Esophagus (tissue), 2 donors: ENCODE results near the gene GOSR1. TPM values are rescaled to one million over a fixed set of nuclear protein-coding genes. Genes with fewer than 3 reads are reported as not detected.
A peak's percentile ranks its signal among the peaks of the same experiment; 100 is the strongest.
"Not testable (repeated sequence)": the region's sequence is repeated elsewhere in the genome, so short reads cannot be mapped to it uniquely, and the experiment has no call there.

Source experiments
- H3K27ac ChIP-seq, 2 donors: one replicate each; pipeline ENCODE4 v1.5.1; 2013; ENCODE audit warnings: low read depth in 2 of 2, mild to moderate bottlenecking in 2 of 2, inconsistent platforms in 1 of 2, low read length in 1 of 2, moderate library complexity in 1 of 2
- H3K27me3 ChIP-seq, 2 donors: one replicate each; pipeline ENCODE4 v1.6.1; 2013; ENCODE audit warnings: low read length in 2 of 2, control low read depth in 1 of 2, mild to moderate bottlenecking in 1 of 2; ENCODE audit not compliant: insufficient read depth in 2 of 2, control insufficient read depth in 1 of 2
- H3K36me3 ChIP-seq, 2 donors: one replicate each; pipeline ENCODE4 v1.6.1; 2013; ENCODE audit warnings: low read length in 1 of 2; ENCODE audit not compliant: control insufficient read depth in 2 of 2, insufficient read depth in 2 of 2
- H3K4me1 ChIP-seq, 2 donors: one replicate each; pipeline ENCODE4 v1.6.1; 2013; ENCODE audit warnings: low read length in 1 of 2; ENCODE audit not compliant: control insufficient read depth in 2 of 2, insufficient read depth in 2 of 2
- H3K4me3 ChIP-seq, 2 donors: one replicate each; pipeline ENCODE4 v1.5.1; 2013; ENCODE audit warnings: low read length in 2 of 2, mild to moderate bottlenecking in 2 of 2, low read depth in 1 of 2, moderate library complexity in 1 of 2
- H3K9me3 ChIP-seq, 2 donors: one replicate each; pipeline ENCODE4 v1.6.1; 2013; ENCODE audit warnings: mild to moderate bottlenecking in 2 of 2, low read depth in 1 of 2, low read length in 1 of 2, moderate library complexity in 1 of 2; ENCODE audit not compliant: control insufficient read depth in 2 of 2, insufficient read depth in 1 of 2
- WGBS, 2 donors: extraction: QIAGEN DNeasy Blood & Tissue Kit; methylation state at CpG; one replicate each; pipeline ENCODE4 v1.1.7; 2013; 5-methylcytosine and 5-hydroxymethylcytosine counted together
- polyA plus RNA-seq, 2 donors: library from polyadenylated mRNA; stranded (reverse); fragments of 200-250 nt; gene quantifications; one replicate each; pipeline ENCODE4 v1.2.3, GENCODE V29; 2013
- donor health status: healthy with polysubstance abuse.
- donor health status: Bipolar disorder and iron deficiency.

Gene GOSR1
- polyA plus RNA-seq, 2 donors: 9.8 to 14.5 TPM

DNA sequence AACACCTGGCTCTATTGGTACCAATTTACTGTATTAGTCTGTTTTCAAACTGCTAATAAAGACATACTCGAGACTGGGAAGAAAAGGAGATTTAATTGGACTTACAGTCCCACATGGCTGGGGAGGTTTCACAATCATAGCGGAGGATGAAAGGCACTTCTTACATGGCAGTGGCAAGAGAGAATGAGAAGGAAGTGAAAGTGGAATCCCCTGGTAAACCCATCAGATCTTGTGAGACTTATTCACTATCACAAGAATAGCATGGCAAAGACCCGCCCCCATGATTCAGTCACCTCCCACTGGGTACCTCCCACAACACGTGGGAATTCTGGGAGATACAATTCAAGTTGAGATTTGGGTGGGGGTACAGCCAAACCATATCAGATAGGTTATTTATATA lies 22.6 kb upstream of the GOSR1 start:
- 85 to 87% methylated on average over 4 of the region's 4 CpGs for WGBS, 2 donors
- Histone ChIP-seq H3K36me3 (peaks cover 0 to 5% of the 10 kb centered on the region in 2 donors), H3K27me3 (no peaks in the 10 kb centered on the region), H3K4me3 (no peak overlapping the region), H3K27ac (no peak overlapping the region), H3K9me3 (no peaks in the 10 kb centered on the region), H3K4me1 (no peaks in the 10 kb centered on the region)

- Histone ChIP-seq H3K9me3 (no peaks in the 10 kb centered on the region), H3K4me3 (no peak overlapping the region), H3K36me3 (peaks cover 0 to 7% of the 10 kb centered on the region in 2 donors), H3K27me3 (no peaks in the 10 kb centered on the region), H3K4me1 (no peaks in the 10 kb centered on the region), H3K27ac (no peak overlapping the region)
- 96 to 97% methylated on average over 6 of the region's 6 CpGs for WGBS, 2 donors
Measured at GRCh38 chr17:30458371-30458770, 18.8 kb upstream of the GOSR1 start.

GRCh38 chr17:30458797-30459413 lies 18.3 kb upstream of the GOSR1 start:
- H3K36me3 ChIP-seq, H3K9me3 ChIP-seq, H3K27ac ChIP-seq, H3K4me1 ChIP-seq, H3K4me3 ChIP-seq, H3K27me3 ChIP-seq: not testable (repeated sequence)
- WGBS, 2 donors: 91 to 93% methylated on average over 5 of the region's 5 CpGs

DNA sequence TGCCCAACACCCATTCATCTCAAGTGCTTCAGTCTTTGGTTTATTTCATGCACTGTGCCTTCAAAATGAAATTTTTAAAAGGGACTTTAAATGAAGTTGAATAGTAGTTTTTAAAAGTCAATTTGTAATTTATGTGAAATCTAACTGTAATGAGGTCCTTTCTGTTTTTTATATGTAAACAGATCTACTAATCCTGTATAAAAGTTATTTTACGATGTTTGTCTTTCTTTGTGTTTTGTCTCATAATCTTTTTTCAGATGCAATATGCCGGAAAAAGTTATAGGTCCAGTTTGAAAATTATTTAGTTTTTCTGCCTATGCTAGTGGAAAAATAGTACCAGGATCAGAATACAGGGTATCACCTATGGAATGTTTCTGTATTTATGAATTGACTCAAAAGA lies 8.7 kb upstream of the GOSR1 start:
- Histone ChIP-seq H3K4me3 (no peak overlapping the region), H3K4me1 (no peaks in the 10 kb centered on the region), H3K27me3 (no peaks in the 10 kb centered on the region), H3K9me3 (no peaks in the 10 kb centered on the region), H3K27ac (no peak overlapping the region), H3K36me3 (peaks cover 2 to 3% of the 10 kb centered on the region in 2 donors)
- 96 to 97% methylated on average over 2 of the region's 2 CpGs for WGBS, 2 donors

- peak overlapping the region; percentile 59 to 78 for H3K27ac ChIP-seq
- WGBS, 2 donors: 38 to 56% methylated on average over 10 of the region's 10 CpGs
- H3K36me3 ChIP-seq: no peaks in the 10 kb centered on the region
- peak overlapping the region; percentile 1 to 52 for H3K4me3 ChIP-seq
- H3K27me3 ChIP-seq: no peaks in the 10 kb centered on the region
- no peaks in the 10 kb centered on the region for H3K9me3 ChIP-seq
- H3K4me1 ChIP-seq: no peaks in the 10 kb centered on the region
Measured at GRCh38 chr17:30472238-30472890, 4.8 kb upstream of the GOSR1 start.

GRCh38 chr17:30475206-30475605 lies 2.0 kb upstream of the GOSR1 start:
- no peaks in the 10 kb centered on the region for H3K4me1 ChIP-seq
- no peaks in the 10 kb centered on the region for H3K9me3 ChIP-seq
- no peaks in the 10 kb centered on the region for H3K27me3 ChIP-seq
- H3K36me3 ChIP-seq: no peaks in the 10 kb centered on the region
- H3K4me3 ChIP-seq: no peak overlapping the region
- WGBS, 2 donors: 93 to 95% methylated on average over 2 of the region's 2 CpGs
- H3K27ac ChIP-seq: no peak overlapping the region

- no peaks in the 10 kb centered on the region for H3K9me3 ChIP-seq
- H3K27ac ChIP-seq: peak overlapping the region; percentile 54 to 75
- peaks cover 0 to under 1% of the 10 kb centered on the region in 2 donors for H3K36me3 ChIP-seq
- no peaks in the 10 kb centered on the region for H3K4me1 ChIP-seq
- H3K27me3 ChIP-seq: no peaks in the 10 kb centered on the region
- H3K4me3 ChIP-seq: peak overlapping the region in 1 of 2 donors; percentile 99
- WGBS, 2 donors: 22 to 23% methylated on average over 7 of the region's 7 CpGs
Measured at GRCh38 chr17:30476726-30477082, 504 bp upstream of the GOSR1 start.

- 0 to 2% methylated on average over 9 of the region's 9 CpGs for WGBS, 2 donors
- Histone ChIP-seq H3K9me3 (no peaks in the 10 kb centered on the region), H3K27me3 (no peaks in the 10 kb centered on the region), H3K4me1 (no peaks in the 10 kb centered on the region), H3K27ac (peak overlapping the region; percentile 79 to 92), H3K4me3 (peak overlapping the region; percentile 88 to 99), H3K36me3 (peaks cover 0 to 2% of the 10 kb centered on the region in 2 donors)
Measured at GRCh38 chr17:30477774-30478115, 537 bp downstream of the GOSR1 start.

- Histone ChIP-seq H3K27ac (no peak overlapping the region), H3K4me3 (no peak overlapping the region), H3K27me3 (no peaks in the 10 kb centered on the region), H3K4me1 (no peaks in the 10 kb centered on the region), H3K36me3 (peaks cover 0 to 2% of the 10 kb centered on the region in 2 donors), H3K9me3 (no peaks in the 10 kb centered on the region)
Measured at GRCh38 chr17:30482555-30482954, 5.3 kb downstream of the GOSR1 start.

- Histone ChIP-seq H3K27ac (no peak overlapping the region), H3K36me3 (peaks cover 0 to 2% of the 10 kb centered on the region in 2 donors)
- 96% methylated on average over 1 of the region's 1 CpG for WGBS, 2 donors
Measured at GRCh38 chr17:30483159-30483558, 6.0 kb downstream of the GOSR1 start.

More at GRCh38 chr17:30483159-30483558, 6.0 kb downstream of the GOSR1 start:
- Histone ChIP-seq H3K4me1 (no peaks in the 10 kb centered on the region), H3K27me3 (no peaks in the 10 kb centered on the region), H3K4me3 (no peak overlapping the region), H3K9me3 (no peaks in the 10 kb centered on the region)
